CD4-positive, alpha-beta T cell treated with Interleukin-4 for 4 hours (primary cell): ENCODE data around the gene HACD2.

Experiments used
- DNase-seq: peaks from one replicate; pipeline ENCODE4 v3.0.0-alpha.2; 2020

Gene HACD2

GRCh38 chr3:123478314-123478713 lies 106.5 kb downstream of the HACD2 start:
- no peak for DNase-seq

- DNase-seq, result no peak
Observed at GRCh38 chr3:123476967-123477750, 107.7 kb downstream of the HACD2 start.

DNA sequence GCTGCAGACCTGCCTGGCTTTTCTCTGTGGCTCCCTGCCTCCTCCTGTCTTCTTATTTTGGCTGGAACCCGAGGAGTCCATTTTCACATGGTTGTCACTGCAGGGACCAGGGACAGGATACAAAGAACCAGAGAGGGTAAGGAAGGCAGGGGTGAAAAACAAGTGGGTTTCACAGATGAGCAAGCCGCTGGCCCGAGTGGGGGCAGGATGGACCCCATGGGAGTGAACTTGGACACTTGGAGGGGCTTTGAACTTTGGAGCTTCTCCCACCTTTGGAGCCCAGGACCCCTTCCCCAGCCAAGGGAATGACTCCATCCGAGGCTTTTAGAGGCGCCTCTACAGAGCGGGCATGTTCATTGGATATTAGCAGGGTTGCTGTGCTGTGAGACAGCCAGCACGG lies 109.1 kb downstream of the HACD2 start:
- DNase-seq, result no peak

- DNase-seq, result no peak
Observed at GRCh38 chr3:123471106-123471505, 113.7 kb downstream of the HACD2 start.

DNA sequence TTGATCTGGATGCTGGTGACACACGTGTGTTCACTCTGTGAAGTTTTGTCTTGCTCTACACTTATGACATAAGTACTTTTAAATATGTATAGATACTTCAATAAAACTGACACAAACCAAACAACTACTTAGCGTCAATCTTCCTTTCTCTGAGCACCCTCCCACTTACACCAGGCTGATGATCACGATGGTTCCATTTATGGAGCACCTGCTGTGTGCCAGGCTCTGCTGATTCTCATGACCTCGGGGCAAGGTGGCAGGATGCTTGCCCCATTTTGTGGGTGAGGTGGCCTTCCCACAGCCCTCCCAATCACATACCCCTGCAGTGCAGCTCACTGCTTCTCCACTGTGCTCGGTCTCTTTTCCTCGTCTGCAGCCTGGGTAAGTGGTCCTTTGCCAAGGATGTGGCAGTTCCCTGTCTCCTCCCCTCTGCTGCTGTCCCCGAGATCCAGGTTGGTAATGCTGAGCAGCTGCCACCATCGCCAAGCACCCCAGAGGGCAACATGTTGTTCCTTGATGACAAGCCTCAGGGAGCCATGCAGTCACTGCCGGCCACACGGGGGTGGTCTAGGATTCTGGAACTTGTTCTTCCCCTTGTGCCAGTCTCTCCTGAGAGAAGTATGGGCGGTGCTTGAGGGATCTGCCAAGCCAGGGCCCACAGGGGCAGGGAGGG lies 115.4 kb downstream of the HACD2 start:
- no peak for DNase-seq

DNA sequence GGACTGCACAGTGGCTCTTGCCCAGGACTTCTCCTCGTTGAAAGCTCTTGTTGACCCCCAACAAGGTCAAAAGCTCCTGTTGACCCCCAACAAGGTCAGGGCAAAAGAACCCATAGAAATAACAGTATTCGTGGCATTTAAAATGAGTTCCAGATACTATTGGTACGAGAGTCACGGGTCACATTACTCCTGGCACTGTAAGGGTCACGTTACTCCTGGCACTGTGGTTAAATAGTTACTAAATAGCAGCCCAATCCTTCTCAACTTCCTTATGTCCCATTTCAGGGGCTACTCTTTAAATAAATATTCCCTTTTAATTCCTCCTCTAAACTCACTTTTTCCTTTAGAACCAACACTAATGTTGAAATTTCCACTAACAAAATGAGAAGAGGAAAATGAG lies 117.8 kb downstream of the HACD2 start:
- no peak for DNase-seq

- no peak for DNase-seq
Observed at GRCh38 chr3:123464211-123464610, 120.6 kb downstream of the HACD2 start.

DNA sequence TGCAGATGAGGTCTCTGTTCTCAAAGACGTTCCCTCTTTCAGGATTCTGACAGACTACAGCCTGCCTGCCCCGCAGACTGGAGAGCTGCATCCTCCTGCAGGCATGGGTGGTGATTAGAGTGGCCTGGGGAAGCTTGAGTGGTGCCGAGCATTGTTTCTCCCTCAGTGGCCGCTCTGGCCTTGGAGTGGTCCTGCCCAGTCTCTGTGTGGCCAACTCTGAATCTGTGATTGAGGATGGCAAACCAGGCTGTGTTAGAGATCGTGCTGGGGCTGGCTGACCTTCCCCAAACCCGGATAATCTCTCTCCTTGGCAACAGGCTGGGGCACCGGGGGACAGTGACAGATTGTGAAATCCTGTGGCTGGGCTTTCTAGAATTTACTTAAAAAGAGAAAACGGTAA lies 125.0 kb downstream of the HACD2 start:
- no peak for DNase-seq

DNA sequence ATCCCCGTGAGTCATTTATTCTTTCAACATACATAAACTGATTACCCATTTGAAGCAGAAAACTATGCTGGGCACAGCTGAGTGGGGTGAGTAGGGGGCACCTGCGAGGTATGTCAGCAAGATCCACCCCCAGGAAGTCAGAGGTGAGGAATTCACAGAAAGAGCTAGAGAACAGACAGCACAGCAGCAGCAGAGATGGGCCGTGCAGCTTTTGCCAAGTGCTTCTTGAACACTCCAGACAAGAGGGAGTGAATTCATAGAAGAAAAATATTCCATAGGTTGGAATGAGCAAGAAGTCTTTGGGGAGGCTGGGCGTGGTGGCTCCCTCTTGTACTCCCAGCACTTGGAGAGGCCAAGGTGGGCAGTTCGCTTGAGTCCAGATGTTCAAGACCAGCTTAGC lies 126.6 kb downstream of the HACD2 start:
- DNase-seq, result no peak

DNA sequence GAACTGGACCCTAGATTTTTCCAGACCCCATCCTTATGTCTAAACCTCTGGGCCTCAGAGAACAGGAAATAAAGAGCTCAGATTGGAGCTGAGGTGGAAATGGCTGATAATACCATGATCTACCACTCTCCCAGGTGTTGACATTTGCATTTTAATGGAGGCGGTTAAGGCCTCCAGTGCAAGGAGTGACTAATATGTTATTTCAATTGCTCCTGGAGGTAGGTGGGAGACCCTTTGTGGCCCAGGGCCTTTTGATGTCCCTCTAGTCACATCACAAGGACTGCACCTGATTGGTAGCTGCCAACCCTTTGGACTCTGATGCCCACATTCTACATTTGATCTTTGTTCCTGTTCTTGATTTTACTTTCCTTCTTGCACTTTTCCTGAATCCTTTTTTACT lies 127.0 kb downstream of the HACD2 start:
- no peak for DNase-seq

DNA sequence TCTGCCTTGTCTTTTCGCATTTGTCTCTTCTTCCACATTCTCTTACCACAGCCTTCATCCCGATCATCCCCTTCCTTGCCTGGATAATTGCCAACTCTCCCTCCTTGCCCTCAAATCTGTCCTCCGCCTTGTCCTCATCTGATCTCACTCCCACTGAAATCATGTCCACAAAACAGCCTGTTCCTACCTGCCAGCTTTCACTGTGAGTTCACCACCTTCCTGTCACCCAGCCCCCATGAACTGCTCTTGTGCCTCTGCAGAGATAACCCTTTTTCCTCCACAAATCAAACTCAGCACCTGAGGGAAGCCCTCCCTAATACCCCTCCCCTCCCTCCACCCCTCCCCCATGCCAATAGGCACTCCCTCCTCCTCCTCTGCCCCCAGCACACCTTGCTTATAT lies 131.2 kb downstream of the HACD2 start:
- DNase-seq, result no peak

DNA sequence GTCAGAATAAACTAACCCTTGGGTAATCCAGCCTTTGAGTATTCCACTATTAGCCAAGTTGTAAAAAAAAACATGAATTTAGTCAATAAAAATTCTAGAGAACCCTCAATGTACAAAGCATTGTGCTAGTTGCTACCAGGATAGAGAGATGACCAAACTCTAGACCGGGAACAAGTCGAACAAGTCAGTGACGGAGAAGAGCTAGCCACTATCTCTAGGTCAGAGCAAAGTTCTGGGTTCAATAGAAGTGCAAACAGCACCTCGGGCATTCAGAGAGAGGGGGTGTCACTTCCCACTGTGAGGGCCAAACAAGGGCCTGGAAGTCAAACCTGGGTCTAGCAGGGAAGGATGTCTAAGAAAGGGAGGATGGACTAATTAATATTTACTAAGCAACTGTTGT lies 133.7 kb downstream of the HACD2 start:
- no peak for DNase-seq

DNA sequence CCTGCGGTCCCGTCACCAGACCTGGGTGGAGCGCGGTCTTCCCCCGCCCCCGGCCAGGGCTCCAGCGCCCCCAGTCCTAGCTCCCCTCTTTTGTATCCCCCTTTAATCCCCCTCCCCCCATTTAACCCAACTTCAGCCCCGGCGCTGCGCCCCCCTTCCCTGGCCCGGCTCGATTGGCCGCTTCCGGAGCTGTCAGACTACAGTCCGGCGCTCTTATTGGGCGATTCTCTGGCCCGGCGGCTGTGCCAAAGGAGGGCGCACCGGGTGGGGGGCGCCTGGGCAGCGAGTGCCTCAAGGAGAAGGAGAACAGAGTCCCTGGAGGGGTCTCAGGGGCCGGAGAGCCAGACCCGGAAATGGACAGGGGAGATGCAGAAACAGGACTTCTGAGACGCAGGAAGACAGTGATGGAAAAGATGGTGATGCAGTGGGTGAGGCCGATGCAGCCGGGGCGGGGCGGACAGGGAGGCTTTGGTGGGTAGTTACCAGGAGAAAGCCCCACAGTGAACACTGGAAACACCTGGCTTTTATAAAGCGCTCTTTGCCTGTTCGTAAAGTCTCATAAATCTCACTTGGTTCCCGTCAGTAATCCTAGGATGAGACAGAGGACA lies 134.8 kb downstream of the HACD2 start:
- no peak for DNase-seq

DNA sequence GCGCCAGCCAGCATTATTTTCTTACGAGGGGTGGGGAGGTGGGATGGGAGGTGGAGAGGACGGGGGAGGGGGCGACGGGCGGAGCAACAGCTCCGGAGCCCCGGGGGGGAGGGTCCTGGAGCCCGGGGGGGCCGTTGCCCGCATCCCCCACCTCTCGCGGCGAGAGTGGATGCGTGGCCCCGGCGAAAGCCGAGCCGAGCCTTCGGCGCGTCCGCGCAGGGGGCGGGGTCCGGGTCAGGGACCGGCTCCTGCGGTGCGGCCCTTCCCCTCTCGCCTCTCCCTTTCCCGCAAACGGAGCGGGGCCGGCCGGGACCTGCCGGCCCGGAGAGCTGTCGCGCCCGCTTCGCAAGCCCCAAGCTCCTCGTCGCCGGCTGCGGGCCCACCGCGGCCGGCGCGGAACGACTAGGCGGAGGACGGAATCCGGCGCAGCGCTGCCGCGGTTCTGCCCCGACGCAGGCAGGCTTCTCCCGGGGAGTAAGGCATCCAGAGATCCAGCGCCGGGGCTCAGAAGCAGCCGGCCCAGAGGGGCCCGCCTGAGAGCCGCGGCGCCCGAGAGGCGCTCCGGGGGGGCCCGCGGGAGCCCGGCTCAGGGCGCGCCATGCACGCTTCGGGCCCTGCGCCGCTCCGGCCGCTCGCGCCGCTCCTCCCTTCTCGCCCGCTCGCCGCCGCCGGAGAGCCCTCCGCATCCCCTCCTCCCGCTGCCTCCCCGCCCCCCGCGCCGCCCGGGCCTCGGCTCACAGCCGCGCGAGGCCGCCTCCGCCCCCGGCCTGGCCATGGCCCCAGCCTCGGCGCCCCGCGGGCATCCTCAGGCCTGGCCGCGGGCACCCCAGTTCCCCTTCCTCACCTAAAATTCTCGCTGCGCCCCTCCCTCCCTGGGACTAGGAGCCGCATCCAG lies 135.5 kb downstream of the HACD2 start:
- no peak for DNase-seq

GRCh38 chr3:123448536-123449101 lies 136.2 kb downstream of the HACD2 start, which contains the start of gene ADCY5:
Gene ADCY5 (minus strand): TSS chr3:123449090. CDS start chr3:123448545, 545 bp downstream.
- no peak for DNase-seq

DNA sequence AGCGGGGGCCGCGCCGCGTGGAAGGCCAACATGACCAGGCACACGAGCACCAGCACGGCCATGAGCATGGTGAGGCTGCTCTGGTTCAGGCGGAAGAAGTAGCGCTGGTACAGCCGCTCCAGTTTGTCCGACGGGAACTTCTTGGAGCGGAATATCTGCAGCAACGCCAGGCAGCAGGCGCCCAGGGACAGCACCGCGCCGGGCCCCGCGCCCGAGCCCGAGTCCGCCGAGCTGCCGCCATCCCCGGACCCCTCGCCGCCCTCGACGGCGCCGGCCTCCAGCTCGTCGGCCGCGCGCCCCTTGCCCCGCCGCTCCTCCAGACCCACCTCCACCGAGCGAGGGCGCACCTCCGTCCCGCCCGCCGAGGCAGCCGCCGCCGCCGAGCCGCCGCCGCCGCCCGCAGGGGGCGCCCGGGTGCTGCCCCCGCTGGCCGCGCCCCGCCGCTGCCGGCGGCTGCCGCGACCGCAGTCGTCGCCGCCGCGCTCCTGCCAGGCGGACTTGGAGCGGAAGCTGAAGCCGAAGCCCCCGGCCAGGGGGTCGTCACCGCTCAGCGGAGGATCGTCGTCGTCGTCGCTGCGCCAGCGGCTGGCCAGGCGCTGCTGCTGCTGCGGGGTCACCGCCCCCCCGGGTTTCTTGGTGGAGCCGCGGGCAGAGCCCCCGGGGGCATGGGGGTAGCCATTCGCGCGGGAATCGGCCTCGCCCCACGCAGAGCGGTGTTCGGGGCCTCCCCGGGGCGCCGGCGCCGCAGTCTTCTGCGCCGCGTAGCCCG lies 136.9 kb downstream of the HACD2 start:
- peak; percentile 10 for DNase-seq

GRCh38 chr3:123447416-123447748 lies 137.5 kb downstream of the HACD2 start:
- DNase-seq, result no peak

DNA sequence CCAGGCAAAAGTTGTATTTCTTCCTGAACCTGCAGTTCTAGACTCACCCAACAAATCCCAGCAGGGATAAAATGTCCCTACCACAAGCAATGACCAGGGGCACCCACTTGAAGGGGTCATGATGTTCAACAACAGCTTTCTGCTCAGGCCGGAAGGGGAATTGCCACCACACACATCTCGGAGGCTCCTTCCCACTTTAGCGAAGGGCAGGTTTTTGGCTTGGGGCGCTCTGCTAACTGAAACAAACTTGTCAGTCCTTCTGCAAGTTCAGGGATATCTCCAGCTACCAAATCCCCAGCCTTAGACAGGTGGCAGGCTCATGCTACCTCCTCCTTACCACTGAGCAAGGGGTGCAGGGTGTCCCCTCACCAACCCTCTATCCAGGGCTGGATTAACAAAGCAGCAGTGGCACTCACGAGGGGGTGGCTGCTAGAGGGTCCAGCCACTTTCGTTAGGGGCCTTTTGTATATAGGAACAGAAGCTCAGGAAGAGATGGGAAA lies 138.2 kb downstream of the HACD2 start:
- no peak for DNase-seq

DNA sequence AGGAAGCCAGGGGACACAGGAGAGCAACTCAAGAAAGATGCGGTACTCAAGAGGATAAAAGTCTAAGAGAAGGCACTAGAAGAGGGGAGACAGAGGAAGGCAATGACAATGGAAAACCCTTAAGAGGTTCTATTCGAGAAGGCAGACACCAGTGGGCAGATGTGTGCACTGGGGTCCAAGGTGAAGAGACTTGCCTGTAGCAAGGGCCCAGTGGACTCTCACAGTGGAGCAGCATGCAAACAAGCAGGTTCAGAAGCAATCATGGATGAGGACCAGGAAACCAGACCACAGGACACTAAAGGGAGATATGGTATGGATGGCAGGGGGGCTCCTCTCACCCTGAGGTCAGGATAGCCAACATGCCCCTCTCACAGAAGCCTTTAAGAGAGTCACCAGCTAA lies 138.6 kb downstream of the HACD2 start:
- no peak for DNase-seq

GRCh38 chr3:123445702-123446101 lies 139.2 kb downstream of the HACD2 start:
- DNase-seq, result no peak

GRCh38 chr3:123444744-123445143 lies 140.1 kb downstream of the HACD2 start:
- DNase-seq, result no peak

- DNase-seq, result no peak
Observed at GRCh38 chr3:123444023-123444422, 140.8 kb downstream of the HACD2 start.
